NB4 (cell line): ENCODE results near the gene EXOC6B.

Experiments
- CTCF ChIP-seq: IDR thresholded peaks from one replicate; pipeline ENCODE4 v1.5.1; 2012; ENCODE audit warnings: low read depth, low read length
- POLR2A ChIP-seq: IDR thresholded peaks from 2 replicates; pipeline ENCODE4 v1.6.1; 2011; ENCODE audit warnings: mild to moderate bottlenecking; ENCODE audit not compliant: insufficient read length; ENCODE audit errors: extremely low read depth

- no peak for TF ChIP-seq CTCF
- no peak for TF ChIP-seq POLR2A
Observed at GRCh38 chr2:72669121-72669520, 156.7 kb downstream of the EXOC6B start.
